Body of pancreas (tissue), 4 donors: ENCODE results near the gene GUSB.

Experiments used
- POLR2A ChIP-seq, 3 donors: fragments of 450-650 bp; IDR thresholded peaks; one replicate each; pipeline ENCODE4 v1.6.1; 2016; ENCODE audit warnings: antibody characterized with exemption in 3 of 3, mild to moderate bottlenecking in 2 of 3
- TF ChIP-seq, protein P1 (sequence below), 7 experiments: fragments of 450-650 bp in 4 of 7; fragments of 200-600 bp in 3 of 7; sonication (generic) in 3 of 7; IDR thresholded peaks; one replicate each; pipeline ENCODE4 v1.5.1; 2016 to 2019; ENCODE audit warnings: antibody characterized with exemption in 7 of 7

DNA sequence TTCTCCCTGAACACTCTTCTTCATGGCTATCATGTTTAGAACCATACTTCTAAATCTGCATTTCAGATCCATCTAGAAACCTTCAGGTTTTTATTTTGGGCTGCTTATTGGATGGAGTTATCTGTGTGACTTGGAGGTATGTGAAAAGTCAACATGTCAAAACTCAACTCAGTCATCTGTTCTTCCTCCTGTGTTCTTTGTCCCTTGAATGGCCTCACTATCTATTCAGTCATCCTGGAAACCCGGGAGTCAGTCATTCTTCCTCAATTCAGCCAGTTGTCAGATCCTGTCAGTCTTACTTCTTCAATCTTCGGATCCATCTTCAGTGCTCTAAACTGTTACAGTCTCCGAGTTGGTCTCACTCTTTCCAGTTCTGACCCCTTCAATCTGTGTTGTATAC lies 57.0 kb downstream of the GUSB start:
- TF ChIP-seq, protein P1, sequence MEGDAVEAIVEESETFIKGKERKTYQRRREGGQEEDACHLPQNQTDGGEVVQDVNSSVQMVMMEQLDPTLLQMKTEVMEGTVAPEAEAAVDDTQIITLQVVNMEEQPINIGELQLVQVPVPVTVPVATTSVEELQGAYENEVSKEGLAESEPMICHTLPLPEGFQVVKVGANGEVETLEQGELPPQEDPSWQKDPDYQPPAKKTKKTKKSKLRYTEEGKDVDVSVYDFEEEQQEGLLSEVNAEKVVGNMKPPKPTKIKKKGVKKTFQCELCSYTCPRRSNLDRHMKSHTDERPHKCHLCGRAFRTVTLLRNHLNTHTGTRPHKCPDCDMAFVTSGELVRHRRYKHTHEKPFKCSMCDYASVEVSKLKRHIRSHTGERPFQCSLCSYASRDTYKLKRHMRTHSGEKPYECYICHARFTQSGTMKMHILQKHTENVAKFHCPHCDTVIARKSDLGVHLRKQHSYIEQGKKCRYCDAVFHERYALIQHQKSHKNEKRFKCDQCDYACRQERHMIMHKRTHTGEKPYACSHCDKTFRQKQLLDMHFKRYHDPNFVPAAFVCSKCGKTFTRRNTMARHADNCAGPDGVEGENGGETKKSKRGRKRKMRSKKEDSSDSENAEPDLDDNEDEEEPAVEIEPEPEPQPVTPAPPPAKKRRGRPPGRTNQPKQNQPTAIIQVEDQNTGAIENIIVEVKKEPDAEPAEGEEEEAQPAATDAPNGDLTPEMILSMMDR (IDR thresholded peaks at IDR 0.05), result no peak
- TF ChIP-seq POLR2A (IDR thresholded peaks at IDR 0.05), result no peak
